NOMO-1 (cell line): ENCODE results near the gene WDR44.
A peak's percentile ranks its signal among the peaks of the same experiment; 100 is the strongest.
"Not testable (repeated sequence)": the region's sequence is repeated elsewhere in the genome, so short reads cannot be mapped to it uniquely, and the experiment has no call there.

Experiments used
- DNase-seq, 2 experiments: peaks; one replicate each; lab custom pipeline; 2025; ENCODE audit not compliant: unreplicated experiment in 2 of 2; lab: John Stamatoyannopoulos, UW

Gene WDR44

DNA sequence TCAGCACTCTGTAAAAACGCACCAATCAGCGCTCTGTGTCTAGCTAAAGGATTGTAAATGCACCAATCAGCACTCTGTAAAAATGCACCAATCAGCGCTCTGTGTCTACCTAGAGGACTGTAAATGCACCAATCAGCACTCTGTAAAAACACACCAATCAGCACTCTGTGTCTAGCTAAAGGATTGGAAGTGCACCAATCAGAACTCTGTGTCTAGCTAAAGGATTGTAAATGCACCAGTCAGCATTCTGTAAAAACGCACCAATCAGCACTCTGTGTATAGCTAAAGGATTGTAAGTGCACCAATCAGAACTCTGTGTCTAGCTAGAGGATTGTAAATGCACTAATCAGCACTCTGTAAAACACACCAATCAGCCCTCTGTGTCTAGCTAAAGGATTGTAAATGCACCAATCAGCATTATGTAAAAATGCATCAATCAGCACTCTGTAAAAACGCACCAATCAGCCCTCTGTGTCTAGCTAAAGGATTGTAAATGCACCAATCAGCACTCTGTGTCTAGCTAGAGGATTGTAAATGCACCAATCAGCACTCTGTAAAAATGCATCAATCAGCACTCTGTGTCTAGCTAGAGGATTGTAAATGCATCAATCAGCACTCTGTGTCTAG is 124.9 kb downstream of the WDR44 start:
- not testable (repeated sequence) for DNase-seq

GRCh38 chrX:118474586-118474985 is 128.7 kb downstream of the WDR44 start:
- DNase-seq = no peak

GRCh38 chrX:118475903-118476302 is 130.0 kb downstream of the WDR44 start:
- DNase-seq = no peak

DNA sequence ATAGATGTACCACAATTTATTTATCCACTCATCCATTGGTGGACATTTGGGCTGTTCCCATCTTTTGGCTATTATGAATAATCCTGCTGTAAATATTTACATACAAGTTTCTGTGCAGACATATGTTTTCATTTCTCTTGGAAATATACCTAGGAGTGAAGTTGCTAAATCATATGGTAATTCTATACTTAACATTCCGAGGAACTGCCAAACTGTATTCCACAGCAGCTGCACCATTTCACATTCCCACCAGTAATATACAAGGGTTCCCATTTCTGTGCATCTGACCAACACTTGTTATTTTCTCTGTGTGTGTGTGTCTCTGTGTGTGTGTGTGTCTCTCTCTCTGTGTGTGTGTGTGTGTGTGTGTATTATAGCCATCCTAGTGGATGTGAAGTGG is 134.3 kb downstream of the WDR44 start:
- no peak for DNase-seq

DNA sequence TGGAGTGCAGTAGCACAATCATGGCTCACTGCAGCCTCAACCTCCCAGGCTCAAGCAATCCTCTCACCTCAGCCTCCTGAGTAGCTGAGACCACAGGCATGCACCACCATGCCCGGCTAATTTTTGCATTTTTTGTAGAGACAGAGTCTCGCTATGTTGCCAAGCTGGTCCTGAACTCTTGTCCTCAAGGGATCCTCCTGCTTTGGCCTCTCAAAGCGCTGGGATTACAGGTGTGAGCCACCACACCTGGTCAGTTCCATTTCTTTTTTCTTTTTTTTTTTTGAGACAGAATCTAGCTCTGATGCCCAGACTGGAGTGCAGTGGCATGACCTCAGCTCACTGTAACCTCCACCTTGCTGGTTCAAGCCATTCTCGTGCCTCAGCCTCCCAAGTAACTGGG is 136.5 kb downstream of the WDR44 start:
- not testable (repeated sequence) for DNase-seq

DNA sequence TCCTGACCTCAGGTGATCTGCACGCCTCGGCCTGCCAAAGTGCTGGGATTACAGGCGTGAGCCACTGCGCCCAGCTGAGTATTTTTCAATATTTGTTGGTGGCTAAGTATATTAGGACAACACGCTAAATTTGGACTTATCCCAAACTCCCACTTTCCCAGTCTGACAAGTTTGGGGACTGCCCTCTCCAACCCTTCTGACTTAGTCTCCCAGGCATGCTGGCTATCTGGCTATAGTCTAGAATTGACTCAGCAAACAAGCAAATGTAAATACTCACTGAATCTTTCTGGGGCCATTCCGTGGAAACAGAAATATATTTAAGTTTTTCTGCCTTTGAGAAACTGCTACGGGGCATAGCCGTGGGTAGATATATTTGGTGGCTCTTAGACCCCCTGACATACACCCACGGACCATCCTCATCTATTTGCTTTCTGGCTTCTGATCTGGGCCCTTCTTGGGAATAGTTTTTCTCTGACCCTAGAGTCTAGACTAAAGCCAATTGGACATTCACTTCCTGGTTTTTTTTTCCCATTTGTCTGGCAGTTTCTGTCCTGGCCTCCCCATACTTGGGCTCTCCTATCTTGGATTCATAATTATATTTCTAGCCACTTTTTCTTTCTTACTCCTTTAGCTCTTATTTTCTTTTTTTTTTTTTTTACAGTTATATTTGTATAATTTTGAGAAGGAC is 138.5 kb downstream of the WDR44 start:
- no peak for DNase-seq

- DNase-seq = not testable (repeated sequence)
Observed at GRCh38 chrX:118486693-118487092, 140.8 kb downstream of the WDR44 start.

GRCh38 chrX:118493016-118493415 is 147.1 kb downstream of the WDR44 start:
- no peak for DNase-seq

GRCh38 chrX:118493653-118494297 is 147.9 kb downstream of the WDR44 start:
- DNase-seq = no peak

DNA sequence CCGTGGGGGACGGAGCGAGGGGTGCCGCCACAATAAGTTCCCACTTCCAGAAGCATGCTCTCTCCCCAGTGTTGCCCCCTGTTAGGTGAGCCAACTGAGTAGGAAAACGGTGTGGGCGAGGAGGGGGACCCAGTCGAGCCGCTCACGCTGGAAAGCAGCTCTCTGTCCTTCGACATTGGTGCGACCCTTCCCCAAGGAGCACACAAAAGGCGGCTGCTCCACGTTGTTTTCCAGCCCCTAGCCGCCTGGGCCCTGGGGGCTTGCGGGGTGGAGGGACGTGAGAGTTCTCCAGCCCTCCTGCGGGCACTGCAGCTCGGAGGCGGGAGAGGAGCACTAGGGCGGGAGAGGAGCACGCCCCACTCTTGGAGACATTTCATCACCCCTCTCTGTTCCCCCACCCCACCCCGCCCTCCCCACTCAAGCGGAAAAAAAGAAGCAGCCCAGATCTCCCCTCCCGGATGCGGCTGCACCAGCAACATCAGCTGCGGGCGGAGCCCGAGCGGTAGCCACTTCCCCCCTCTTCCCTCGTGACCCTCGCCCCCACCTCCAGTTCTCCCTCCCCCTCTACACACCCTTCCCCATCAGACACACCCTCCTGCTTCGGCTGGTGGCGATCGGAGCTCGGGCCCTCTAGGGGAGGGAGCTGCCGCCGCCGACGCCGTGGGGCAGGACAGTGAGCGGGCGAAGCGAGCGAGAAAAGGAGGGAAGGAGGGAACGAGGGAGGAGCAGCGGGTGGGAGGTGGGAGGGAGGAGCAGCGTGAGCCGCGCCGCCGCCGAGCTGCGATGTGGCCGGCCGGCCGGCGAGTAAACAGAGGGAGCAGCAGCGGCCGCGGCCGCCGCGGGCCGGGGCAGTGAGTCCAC is 149.4 kb downstream of the WDR44 start, which contains the start of gene DOCK11:
TSS of gene DOCK11 (plus strand) at position 755 of the 861 bp plus-strand sequence. CDS start 157 bp downstream, outside the sequence.
- peak; percentile 80 to 92 for DNase-seq

- peak; percentile 25 to 41 for DNase-seq
Observed at GRCh38 chrX:118495958-118496762, 150.3 kb downstream of the WDR44 start.

DNA sequence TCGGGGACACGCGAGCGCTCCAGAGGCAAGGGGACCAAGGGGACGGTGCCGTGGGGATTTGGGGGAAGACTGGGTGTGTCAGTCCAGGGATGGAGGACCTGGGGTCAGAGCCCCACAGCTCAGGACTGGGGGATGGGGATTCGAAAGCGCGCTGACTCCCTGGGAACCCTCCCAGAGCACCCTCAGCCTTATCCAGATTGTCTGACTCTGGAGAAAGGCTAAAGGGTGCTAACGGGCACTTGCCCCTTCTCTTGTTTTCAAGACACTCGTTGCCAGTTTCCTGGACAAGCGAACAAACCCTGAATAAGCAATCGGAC is 150.8 kb downstream of the WDR44 start:
- DNase-seq = no peak

GRCh38 chrX:118497180-118497818 is 151.4 kb downstream of the WDR44 start:
- DNase-seq = no peak

DNA sequence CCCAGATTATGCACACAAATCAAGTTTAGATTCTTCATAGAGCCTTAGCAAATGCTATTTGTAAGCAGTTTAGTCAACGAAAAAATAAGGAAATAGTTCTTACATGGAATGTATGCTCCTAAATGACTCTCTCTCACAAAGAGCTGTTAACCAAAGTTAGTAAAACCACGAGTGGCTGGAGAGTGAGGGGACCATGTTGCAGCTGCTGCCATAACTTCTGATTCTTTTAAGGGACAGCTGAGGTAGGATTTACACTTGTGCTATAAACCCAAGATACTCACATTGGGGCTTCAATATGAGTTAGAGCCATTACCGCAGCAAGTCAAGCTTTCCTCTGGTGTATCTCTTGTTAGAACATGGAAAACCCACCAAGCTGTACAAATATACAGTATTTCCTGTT is 152.4 kb downstream of the WDR44 start:
- no peak for DNase-seq

GRCh38 chrX:118498755-118499154 is 152.8 kb downstream of the WDR44 start:
- no peak for DNase-seq

- DNase-seq = no peak
Observed at GRCh38 chrX:118499295-118499694, 153.4 kb downstream of the WDR44 start.
